ENCODE results near the gene VIT. TPM values are rescaled to one million over a fixed set of nuclear protein-coding genes. Genes with fewer than 3 reads are reported as not detected.
A peak's percentile ranks its signal among the peaks of the same experiment; 100 is the strongest.

The VIT gene
- polyA plus RNA-seq, 1 of the 3 experiments (the other 2 are of a cell fraction): not detected

DNA sequence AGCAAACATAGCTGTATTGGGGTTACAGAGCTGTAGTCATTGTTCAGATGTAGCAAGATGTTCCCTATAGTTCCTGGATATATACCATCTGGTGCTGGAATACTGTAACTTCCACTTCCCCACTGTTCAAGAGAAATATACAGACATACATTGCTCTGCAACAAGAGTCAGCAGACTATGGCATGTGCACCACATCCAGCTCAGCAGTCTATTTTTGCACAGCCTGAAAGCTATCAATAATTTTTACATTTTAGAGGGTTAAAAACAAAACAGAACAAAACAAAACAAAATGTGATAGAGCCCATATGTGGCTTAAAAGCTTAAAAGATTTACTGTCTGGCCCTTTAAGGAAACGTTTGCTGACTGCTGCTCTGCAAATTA lies 31.8 kb upstream of the VIT start:
- 52% methylated on average over 1 of the region's 1 CpG for whole genome bisulfite sequencing (ENCODE audit: low lambda C conversion rate)
- Histone ChIP-seq H3F3A (replicated peaks; ENCODE audit: insufficient read depth) (peaks cover 9% of the 10 kb centered on the region), H3K4me3 (ENCODE audit: low read depth in 2 of 2, low read length in 1 of 2) (no peak overlapping the region), H3K27me3 (ENCODE audit: insufficient read depth) (no peaks in the 10 kb centered on the region), H3K9me2 (no peaks in the 10 kb centered on the region), H2AFZ (ENCODE audit: low read depth) (peak overlapping the region; percentile 25; the same call in 1 of the 2 replicates), H3K4me1 (ENCODE audit: control insufficient read depth in 1 of 2, insufficient read depth in 2 of 2, low read depth in 1 of 2, low read length in 1 of 2) (no peaks in the 10 kb centered on the region; a peak in 1 of 4 replicates), H4K20me1 (ENCODE audit: insufficient read depth) (no peaks in the 10 kb centered on the region), H3K9me3 (no peaks in the 10 kb centered on the region), H3K9ac (no peak overlapping the region), H3K27ac (ENCODE audit: low read depth in 2 of 2, low read length in 1 of 2) (no peak overlapping the region), H3K4me2 (no peak overlapping the region), H3K36me3 (replicated peaks in 1 of 2; ENCODE audit: control insufficient read depth in 1 of 2, insufficient read depth in 2 of 2, low read length in 1 of 2) (no peaks in the 10 kb centered on the region), H3K79me2 (ENCODE audit: insufficient read depth) (no peaks in the 10 kb centered on the region)
- TF ChIP-seq YY1 (IDR thresholded peaks at IDR 0.05; ENCODE audit: low read depth) (no peak), GATA2 (CRISPR knock-in tag; IDR thresholded peaks at IDR 0.05) (no peak), CHD2 (IDR thresholded peaks at IDR 0.05; ENCODE audit: low read length, partially characterized antibody) (no peak), GABPA (IDR thresholded peaks at IDR 0.05; ENCODE audit: low read depth) (no peak), FOSL2 (IDR thresholded peaks at IDR 0.05; ENCODE audit: borderline replicate concordance, low read depth) (no peak), POLR2AphosphoS5 (IDR thresholded peaks at IDR 0.05; ENCODE audit: low read depth, low read length) (no peak), FOXM1 (IDR thresholded peaks at IDR 0.05; ENCODE audit: low read depth) (no peak), TEAD4 (IDR thresholded peaks at IDR 0.05; ENCODE audit: borderline replicate concordance, insufficient read depth) (no peak), RAD21 (IDR thresholded peaks at IDR 0.05; ENCODE audit: low read length) (no peak), EZH2phosphoT487 (IDR thresholded peaks at IDR 0.05; ENCODE audit: borderline replicate concordance, low read depth) (no peak)
- TF ChIP-seq, protein P1, sequence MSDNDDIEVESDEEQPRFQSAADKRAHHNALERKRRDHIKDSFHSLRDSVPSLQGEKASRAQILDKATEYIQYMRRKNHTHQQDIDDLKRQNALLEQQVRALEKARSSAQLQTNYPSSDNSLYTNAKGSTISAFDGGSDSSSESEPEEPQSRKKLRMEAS (IDR thresholded peaks at IDR 0.05; ENCODE audit: low read depth): no peak
- TF ChIP-seq, protein P2, sequence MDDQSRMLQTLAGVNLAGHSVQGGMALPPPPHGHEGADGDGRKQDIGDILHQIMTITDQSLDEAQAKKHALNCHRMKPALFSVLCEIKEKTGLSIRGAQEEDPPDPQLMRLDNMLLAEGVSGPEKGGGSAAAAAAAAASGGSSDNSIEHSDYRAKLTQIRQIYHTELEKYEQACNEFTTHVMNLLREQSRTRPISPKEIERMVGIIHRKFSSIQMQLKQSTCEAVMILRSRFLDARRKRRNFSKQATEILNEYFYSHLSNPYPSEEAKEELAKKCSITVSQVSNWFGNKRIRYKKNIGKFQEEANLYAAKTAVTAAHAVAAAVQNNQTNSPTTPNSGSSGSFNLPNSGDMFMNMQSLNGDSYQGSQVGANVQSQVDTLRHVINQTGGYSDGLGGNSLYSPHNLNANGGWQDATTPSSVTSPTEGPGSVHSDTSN (IDR thresholded peaks at IDR 0.05): no peak
- DNase-seq: no peak
- ChIA-PET CTCF (interaction anchor here (0.6 to 6.0 kb wide), 60 partner anchors 9 to 793 kb away, joined by 3 to 57 read pairs (median 4); partner anchors contain the start of gene CRIM1), POLR2A (no interaction called here)

DNA sequence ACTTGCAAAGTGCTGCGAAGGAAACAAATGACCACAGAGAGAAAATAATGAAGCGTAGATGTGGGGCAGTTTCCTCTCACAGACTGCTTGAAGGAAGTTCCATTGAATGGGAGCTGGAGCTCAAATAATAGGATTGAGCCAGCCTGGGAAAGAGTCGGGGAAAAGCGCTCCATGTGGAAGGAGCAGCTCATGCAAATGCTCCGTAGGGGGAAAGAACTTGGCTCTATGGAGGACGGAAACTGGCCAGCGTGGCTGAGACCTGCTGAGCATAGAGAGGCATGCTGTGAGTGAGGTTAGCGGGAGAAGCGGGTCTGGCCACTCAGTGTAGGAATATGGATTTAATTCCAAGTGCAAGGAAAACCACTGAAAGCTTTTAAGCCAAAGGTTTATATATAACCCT lies 28.6 kb upstream of the VIT start:
- WGBS (ENCODE audit: low lambda C conversion rate): 76% methylated on average over 9 of the region's 9 CpGs
- Histone ChIP-seq H2AFZ (ENCODE audit: low read depth) (no peak overlapping the region), H3K79me2 (ENCODE audit: insufficient read depth) (no peaks in the 10 kb centered on the region), H3K4me3 (ENCODE audit: low read depth in 2 of 2, low read length in 1 of 2) (no peak overlapping the region), H3K36me3 (replicated peaks in 1 of 2; ENCODE audit: control insufficient read depth in 1 of 2, insufficient read depth in 2 of 2, low read length in 1 of 2) (no peaks in the 10 kb centered on the region), H4K20me1 (ENCODE audit: insufficient read depth) (no peaks in the 10 kb centered on the region), H3K9me3 (no peaks in the 10 kb centered on the region), H3K27ac (ENCODE audit: low read depth in 2 of 2, low read length in 1 of 2) (no peak overlapping the region), H3K27me3 (ENCODE audit: insufficient read depth) (no peaks in the 10 kb centered on the region), H3K4me1 (ENCODE audit: control insufficient read depth in 1 of 2, insufficient read depth in 2 of 2, low read depth in 1 of 2, low read length in 1 of 2) (peaks cover 0 to 8% of the 10 kb centered on the region in 2 experiments; a peak in 2 of 4 replicates), H3K4me2 (no peak overlapping the region), H3K9ac (no peak overlapping the region), H3K9me2 (no peaks in the 10 kb centered on the region), H3F3A (replicated peaks; ENCODE audit: insufficient read depth) (peaks cover 2% of the 10 kb centered on the region)
- no peak for DNase-seq
- ChIA-PET POLR2A (no interaction called here), CTCF (interaction anchor here (0.6 to 1.2 kb wide), 6 partner anchors 9 to 266 kb away, joined by 3 to 5 read pairs (median 3); no protein-coding TSS in a partner anchor)
- TF ChIP-seq POLR2AphosphoS5 (IDR thresholded peaks at IDR 0.05; ENCODE audit: low read depth, low read length): no peak
- no peak for TF ChIP-seq MXI1 (IDR thresholded peaks at IDR 0.05; ENCODE audit: low read depth, low read length)
- TF ChIP-seq TEAD4 (IDR thresholded peaks at IDR 0.05; ENCODE audit: borderline replicate concordance, insufficient read depth): no peak
- TF ChIP-seq MEF2A (IDR thresholded peaks at IDR 0.05; ENCODE audit: borderline replicate concordance, low read depth): no peak
- TF ChIP-seq RCOR1 (IDR thresholded peaks at IDR 0.05; ENCODE audit: low read length): no peak
- TF ChIP-seq GABPA (IDR thresholded peaks at IDR 0.05; ENCODE audit: low read depth): no peak
- TF ChIP-seq NRF1 (IDR thresholded peaks at IDR 0.05; ENCODE audit: low read depth, low read length): no peak

Data from SK-N-SH (cell line).